Fibroblast of villous mesenchyme (primary cell): ENCODE data around the gene ICAM1. TPM values are rescaled to one million over a fixed set of nuclear protein-coding genes. Genes with fewer than 3 reads are reported as not detected.

Experiments
- DNase-seq: peaks from one replicate; pipeline ENCODE4 v3.0.0-alpha.2; 2010; ENCODE audit warnings: low read depth
- H3K4me3 ChIP-seq: 2 replicates; pipeline ENCODE4 v1.5.1; 2011; ENCODE audit warnings: low read depth, mild to moderate bottlenecking, low read length
- CTCF ChIP-seq: IDR thresholded peaks from 2 replicates; pipeline ENCODE4 v1.5.1; 2012; ENCODE audit warnings: low read depth, mild to moderate bottlenecking, low read length; ENCODE audit not compliant: insufficient read depth
- total RNA-seq: library from RNA; depleted of rRNA; stranded (reverse); fragments of >200 nt; gene quantifications from 2 replicates; pipeline ENCODE4 v1.2.3, GENCODE V29; 2012

Gene ICAM1
- total RNA-seq, 1 donor, result 244 TPM

DNA sequence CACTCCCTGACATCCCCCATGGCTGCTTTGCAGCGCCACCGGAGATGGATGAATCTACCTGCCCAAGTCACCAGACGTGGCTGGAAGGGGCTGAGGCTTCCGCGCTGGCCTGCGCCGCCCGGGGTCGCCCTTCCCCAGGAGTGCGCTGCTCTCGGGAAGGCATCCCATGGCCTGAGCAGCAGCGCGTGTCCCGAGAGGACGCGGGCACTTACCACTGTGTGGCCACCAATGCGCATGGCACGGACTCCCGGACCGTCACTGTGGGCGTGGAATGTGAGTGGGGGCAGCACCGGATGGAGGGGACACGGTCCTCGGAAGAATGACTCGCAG lies 23.4 kb downstream of the ICAM1 start:
- no peak overlapping the region for H3K4me3 ChIP-seq
- DNase-seq, result no peak
- TF ChIP-seq CTCF, result no peak

- DNase-seq, result peak; percentile 17
- peak overlapping the region; percentile 15 for H3K4me3 ChIP-seq
- TF ChIP-seq CTCF, result peak; percentile 4
These were observed 24.5 kb downstream of the ICAM1 start for GRCh38 chr19:10295305-10295846.

DNA sequence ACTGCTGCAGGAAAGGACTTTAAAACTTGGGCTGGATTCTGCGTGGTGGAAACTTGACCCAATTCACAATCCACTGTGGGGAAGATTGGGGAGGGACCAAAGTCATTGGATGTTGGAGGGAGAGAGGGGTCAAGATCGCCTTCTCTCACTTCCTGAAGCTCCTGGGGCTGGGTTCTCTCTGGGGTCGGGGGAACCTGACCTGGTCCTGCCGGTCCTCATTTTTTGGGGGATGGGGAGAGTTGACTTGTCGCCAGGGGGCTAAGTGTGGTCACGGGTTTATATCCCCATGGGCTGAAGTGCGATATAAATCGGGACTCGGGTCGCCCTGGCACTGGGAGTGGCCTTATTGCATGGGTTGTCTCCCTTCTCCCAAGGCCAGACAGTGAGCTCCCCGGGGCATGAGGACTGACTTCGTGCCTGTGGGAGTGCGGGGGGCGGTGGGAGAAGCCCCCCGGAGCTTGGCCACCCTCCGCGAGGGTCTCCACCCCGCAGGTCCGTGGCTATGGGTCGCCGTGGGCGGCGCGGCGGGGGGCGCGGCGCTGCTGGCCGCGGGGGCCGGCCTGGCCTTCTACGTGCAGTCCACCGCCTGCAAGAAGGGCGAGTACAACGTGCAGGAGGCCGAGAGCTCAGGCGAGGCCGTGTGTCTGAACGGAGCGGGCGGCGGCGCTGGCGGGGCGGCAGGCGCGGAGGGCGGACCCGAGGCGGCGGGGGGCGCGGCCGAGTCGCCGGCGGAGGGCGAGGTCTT lies 25.1 kb downstream of the ICAM1 start:
- no peak for TF ChIP-seq CTCF
- peak overlapping the region; percentile 15 for H3K4me3 ChIP-seq
- no peak for DNase-seq

- TF ChIP-seq CTCF, result no peak
- H3K4me3 ChIP-seq, result no peak overlapping the region
- DNase-seq, result no peak
These were observed 28.9 kb downstream of the ICAM1 start for GRCh38 chr19:10299545-10300458.

DNA sequence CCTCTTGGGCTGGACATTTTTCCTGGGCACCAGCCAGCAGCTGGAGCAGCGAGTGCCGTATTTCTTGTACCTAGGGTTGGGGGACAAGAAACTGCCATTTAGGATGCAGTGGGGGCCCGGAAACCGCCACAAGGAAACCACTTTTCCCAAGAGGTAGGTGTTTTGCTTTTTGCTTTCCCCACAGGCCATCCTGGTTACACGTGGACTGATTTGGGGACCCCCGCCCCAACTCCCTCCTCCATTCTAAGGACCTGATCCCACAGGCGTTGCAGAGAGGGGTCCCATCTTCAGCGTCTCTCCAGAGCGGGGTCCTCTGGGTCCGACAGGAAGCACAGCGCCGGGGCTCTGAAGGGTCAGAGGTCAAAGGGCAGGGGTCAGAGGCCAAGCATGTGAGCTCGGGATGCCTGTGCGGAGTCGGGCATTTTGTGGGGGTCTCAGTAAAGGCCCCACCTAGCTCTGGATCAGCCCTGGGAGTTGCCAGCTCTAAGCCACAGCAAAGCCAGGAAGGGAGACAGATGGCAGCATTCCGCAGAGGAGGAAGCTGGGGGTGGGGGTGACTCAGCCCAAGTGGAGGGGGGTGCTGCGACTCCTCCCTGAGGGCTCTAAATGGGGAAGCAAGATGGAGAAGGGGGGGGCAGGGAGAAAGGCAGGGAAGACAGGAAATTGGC lies 34.4 kb downstream of the ICAM1 start:
- no peak overlapping the region for H3K4me3 ChIP-seq
- peak; percentile 8 for DNase-seq
- no peak for TF ChIP-seq CTCF

GRCh38 chr19:10306327-10306726 lies 35.4 kb downstream of the ICAM1 start:
- DNase-seq, result no peak
- TF ChIP-seq CTCF, result no peak
- no peak overlapping the region for H3K4me3 ChIP-seq
